GM23248 (cell line): Measurements from ENCODE around the gene PRXL2A. TPM values are rescaled to one million over a fixed set of nuclear protein-coding genes. Genes with fewer than 3 reads are reported as not detected.

Source experiments
- DNase-seq: peaks from one replicate; pipeline ENCODE4 v3.0.0-alpha.2; 2015
- H2AFZ ChIP-seq: fragments of 200-600 bp; sonication (generic); 2 replicates; pipeline ENCODE4 v1.6.1; 2016; ENCODE audit warnings: antibody characterized with exemption
- H3F3A ChIP-seq: fragments of 200-600 bp; sonication (generic); 2 replicates; pipeline ENCODE4 v1.6.1; 2016; ENCODE audit warnings: mild to moderate bottlenecking, antibody characterized with exemption, mixed run types; ENCODE audit not compliant: insufficient read depth
- H3K27ac ChIP-seq: fragments of 200-600 bp; sonication (generic); 2 replicates; pipeline ENCODE4 v1.5.1; 2016; ENCODE audit warnings: mild to moderate bottlenecking
- H3K27me3 ChIP-seq: fragments of 200-600 bp; sonication (generic); replicated peaks from 2 replicates; pipeline ENCODE4 v1.6.1; 2016; ENCODE audit warnings: mild to moderate bottlenecking; ENCODE audit not compliant: insufficient read depth
- H3K36me3 ChIP-seq: fragments of 200-600 bp; sonication (generic); 2 replicates; pipeline ENCODE4 v1.6.1; 2016; ENCODE audit warnings: low read depth, mild to moderate bottlenecking
- H3K4me1 ChIP-seq: fragments of 200-600 bp; sonication (generic); 2 replicates; pipeline ENCODE4 v1.6.1; 2016; ENCODE audit warnings: mild to moderate bottlenecking; ENCODE audit not compliant: insufficient read depth
- H3K4me2 ChIP-seq: fragments of 200-600 bp; sonication (generic); one replicate; pipeline ENCODE4 v1.6.1; 2016; ENCODE audit warnings: mild to moderate bottlenecking; ENCODE audit not compliant: unreplicated experiment
- H3K4me3 ChIP-seq: fragments of 200-600 bp; sonication (generic); 2 replicates; pipeline ENCODE4 v1.5.1; 2016; ENCODE audit warnings: mild to moderate bottlenecking
- H3K79me2 ChIP-seq: fragments of 200-600 bp; sonication (generic); 2 replicates; pipeline ENCODE4 v1.6.1; 2016; ENCODE audit warnings: mild to moderate bottlenecking; ENCODE audit not compliant: insufficient read depth
- H3K9ac ChIP-seq: fragments of 200-600 bp; sonication (generic); 2 replicates; pipeline ENCODE4 v1.6.1; 2016; ENCODE audit warnings: mild to moderate bottlenecking
- H3K9me2 ChIP-seq: fragments of 200-600 bp; sonication (generic); 2 replicates; pipeline ENCODE4 v1.6.1; 2016; ENCODE audit warnings: mixed run types, mild to moderate bottlenecking, moderate library complexity; ENCODE audit not compliant: insufficient read depth
- H3K9me3 ChIP-seq: fragments of 200-600 bp; sonication (generic); one replicate; pipeline ENCODE4 v1.6.1; 2017; ENCODE audit warnings: low read depth
- H4K20me1 ChIP-seq: fragments of 200-600 bp; sonication (generic); 2 replicates; pipeline ENCODE4 v1.6.0; 2016; ENCODE audit not compliant: insufficient read depth
- EZH2 ChIP-seq: fragments of 200-600 bp; sonication (generic); IDR thresholded peaks from 2 replicates; pipeline ENCODE4 v1.6.1; 2018; ENCODE audit warnings: antibody characterized with exemption, mild to moderate bottlenecking; ENCODE audit not compliant: insufficient read depth, poor library complexity, severe bottlenecking
- EZH2phosphoT487 ChIP-seq: fragments of 200-600 bp; sonication (generic); IDR thresholded peaks from 2 replicates; pipeline ENCODE4 v1.6.1; 2018; ENCODE audit warnings: antibody characterized with exemption, moderate library complexity, mild to moderate bottlenecking, low read depth; ENCODE audit not compliant: insufficient read depth
- whole genome bisulfite sequencing, 2 experiments: methylation state at CpG; one replicate each; pipeline ENCODE4 v1.1.6; 2015 to 2017; ENCODE audit warnings: low lambda C conversion rate in 2 of 2, low coverage in 1 of 2; ENCODE audit errors: missing lambda C conversion rate in 2 of 2; 5-methylcytosine and 5-hydroxymethylcytosine counted together
- in situ Hi-C: fragments of 300-500 bp; cut with MboI; formaldehyde crosslinking; loops from 2 replicates; pipeline ENCODE4 v1.15.0; 2020
- polyA plus RNA-seq: library from polyadenylated mRNA; unstranded; fragments of >200 nt; fragmentation: Nextera tagmentation; extraction: Ambion mirVana; gene quantifications from 2 replicates; pipeline ENCODE4 v1.2.1, GENCODE V29; 2016
- total RNA-seq: library from RNA; depleted of rRNA; stranded (reverse); fragments of >200 nt; shearing (Covaris generic); gene quantifications from 2 replicates; pipeline ENCODE4 v1.2.3, GENCODE V29; 2014

Gene PRXL2A
- total and polyA plus RNA-seq, 2 experiments from 2014 or later = 0.15 TPM; not detected in 1

DNA sequence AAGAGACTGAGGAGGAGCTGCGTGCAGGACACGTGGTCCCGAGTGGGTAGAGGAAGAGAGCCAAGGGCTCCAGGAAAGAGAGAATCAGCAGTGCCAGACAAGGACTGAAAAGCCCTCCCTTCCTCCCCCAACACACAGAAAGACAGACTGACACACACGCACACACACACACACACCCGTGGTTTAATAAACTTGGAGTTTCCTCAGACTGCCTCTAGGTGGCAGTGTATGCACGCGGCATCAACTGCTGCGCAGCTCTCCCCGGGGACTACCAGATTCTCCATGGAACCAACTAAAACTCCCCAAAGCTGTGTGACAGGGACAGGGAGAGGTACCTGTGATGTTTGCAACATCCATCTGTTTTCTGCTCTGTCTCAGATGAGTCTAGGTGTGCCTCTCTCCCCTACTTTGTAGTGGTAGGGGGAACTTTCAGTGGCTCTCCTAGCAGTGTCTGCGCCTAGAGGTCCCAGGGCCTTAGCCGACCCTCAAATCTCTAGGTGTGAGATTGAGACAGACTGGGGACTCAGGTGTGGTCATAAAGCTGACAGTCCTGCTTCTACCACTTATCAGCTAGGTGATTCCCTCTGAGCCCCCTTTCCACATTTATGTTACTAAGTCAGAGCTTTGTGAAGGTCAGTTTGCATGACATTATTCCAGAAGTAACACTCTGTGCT is 36.4 kb downstream of the PRXL2A start:
- Histone ChIP-seq H3K9me2 (no peaks in the 10 kb centered on the region), H3K79me2 (no peaks in the 10 kb centered on the region), H4K20me1 (no peaks in the 10 kb centered on the region), H3K9me3 (no peaks in the 10 kb centered on the region), H3K4me2 (no peak overlapping the region), H3K4me3 (no peak overlapping the region), H3F3A (no peaks in the 10 kb centered on the region), H3K36me3 (no peaks in the 10 kb centered on the region), H3K9ac (no peak overlapping the region), H3K27ac (no peak overlapping the region), H3K4me1 (no peaks in the 10 kb centered on the region), H3K27me3 (no peaks in the 10 kb centered on the region), H2AFZ (no peak overlapping the region)
- TF ChIP-seq EZH2phosphoT487 = no peak
- TF ChIP-seq EZH2 = no peak
- in situ Hi-C loops = loop anchor here (5.0 to 25.0 kb wide), 2 partner anchors 58 to 468 kb away; no protein-coding TSS in a partner anchor
- WGBS, 2 experiments = 13 to 15% methylated on average over 11 of the region's 11 CpGs
- DNase-seq = peak; percentile 80

DNA sequence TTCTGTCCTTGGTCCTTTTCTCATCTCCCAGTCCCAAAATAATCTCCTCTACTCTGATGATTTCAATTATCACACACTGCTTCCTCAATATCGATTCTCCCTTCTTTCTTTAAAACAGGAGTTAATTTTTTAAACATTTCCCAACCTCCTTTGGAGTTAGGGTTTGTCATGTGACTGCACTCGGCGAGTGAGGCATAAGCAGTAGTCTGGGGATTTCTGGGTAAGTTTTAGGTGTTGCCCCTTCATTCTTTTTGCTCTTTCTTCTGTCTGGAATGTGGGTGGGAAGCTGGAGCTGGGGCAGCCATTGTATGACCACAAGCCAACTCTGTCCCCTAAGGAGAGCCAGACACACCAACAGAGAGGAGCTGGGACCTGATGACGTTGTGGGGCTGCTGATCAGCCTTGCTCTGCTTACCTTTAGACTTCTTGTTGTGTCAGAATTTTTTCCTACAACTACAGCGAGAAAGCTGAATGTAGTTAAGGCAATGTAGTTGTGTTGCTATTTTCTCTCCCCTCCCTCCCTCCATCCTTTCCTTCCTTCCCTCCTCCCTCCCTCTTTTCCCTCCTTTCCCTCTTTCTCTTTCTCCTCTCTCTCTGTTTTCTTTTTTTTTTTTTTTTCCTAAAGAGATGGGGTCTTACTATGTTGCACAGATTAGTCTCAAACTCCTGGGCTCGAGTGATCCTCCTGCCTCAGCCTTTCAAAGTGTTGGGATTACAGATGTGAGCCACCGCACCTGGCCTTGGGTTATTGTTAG is 39.3 kb downstream of the PRXL2A start:
- no peak overlapping the region for H2AFZ ChIP-seq
- WGBS, 2 experiments = 61 to 65% methylated on average over 7 of the region's 7 CpGs
- H3K4me1 ChIP-seq = no peaks in the 10 kb centered on the region
- no peaks in the 10 kb centered on the region for H3K27me3 ChIP-seq
- H3K9me3 ChIP-seq = no peaks in the 10 kb centered on the region
- TF ChIP-seq EZH2 = no peak
- TF ChIP-seq EZH2phosphoT487 = no peak
- H3K9me2 ChIP-seq = no peaks in the 10 kb centered on the region
- no peaks in the 10 kb centered on the region for H3K79me2 ChIP-seq
- H3K4me2 ChIP-seq = no peak overlapping the region
- no peaks in the 10 kb centered on the region for H4K20me1 ChIP-seq
- H3K36me3 ChIP-seq = no peaks in the 10 kb centered on the region
- no peak overlapping the region for H3K27ac ChIP-seq
- H3K4me3 ChIP-seq = no peak overlapping the region
- no peak for DNase-seq
- no peak overlapping the region for H3K9ac ChIP-seq
- 0 out of 2 replicates have a peak, but pooled peaks cover 6% of the 10 kb centered on the region for H3F3A ChIP-seq
- in situ Hi-C loops = loop anchor here (5.0 to 25.0 kb wide), 2 partner anchors 55 to 465 kb away; no protein-coding TSS in a partner anchor

DNA sequence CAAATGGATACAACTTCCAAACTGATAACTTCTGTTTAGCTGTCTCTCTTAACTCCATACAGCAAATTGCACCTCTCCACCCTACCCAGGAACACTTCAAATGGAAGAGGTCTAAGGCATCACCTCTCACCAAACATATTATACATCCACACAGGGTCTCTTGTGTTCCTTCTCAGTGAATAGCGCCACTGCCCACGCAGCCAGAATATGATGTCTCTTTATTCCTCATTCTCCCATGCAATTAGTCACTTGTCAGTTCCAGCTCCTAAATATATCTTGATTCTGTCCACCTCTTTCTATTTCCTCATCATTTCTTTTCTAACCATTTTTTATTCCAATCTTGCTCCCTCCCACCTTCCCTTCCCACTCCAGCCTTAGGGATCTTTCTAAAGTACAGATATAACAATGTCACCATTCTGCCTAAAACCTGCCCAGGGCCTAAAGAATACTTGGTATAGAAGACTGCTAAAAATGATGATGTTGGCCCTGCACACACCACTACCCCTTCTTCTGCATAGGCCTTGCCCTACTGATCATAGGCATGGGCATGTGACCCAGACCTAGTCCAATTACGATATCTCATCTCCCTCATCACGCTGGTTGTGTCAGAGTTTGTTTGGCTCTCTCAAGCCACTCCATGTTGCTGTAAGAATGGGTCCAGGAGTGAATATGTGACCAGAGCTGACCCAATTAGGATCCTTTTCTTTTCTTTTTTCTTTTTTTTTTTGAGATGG is 40.0 kb downstream of the PRXL2A start:
- Histone ChIP-seq H3K9me3 (no peaks in the 10 kb centered on the region), H3K4me3 (no peak overlapping the region), H3K4me1 (no peaks in the 10 kb centered on the region), H3K27ac (no peak overlapping the region), H3K4me2 (no peak overlapping the region), H3K79me2 (no peaks in the 10 kb centered on the region), H3K9me2 (no peaks in the 10 kb centered on the region), H3K36me3 (no peaks in the 10 kb centered on the region), H3K9ac (no peak overlapping the region), H2AFZ (no peak overlapping the region), H3F3A (0 out of 2 replicates have a peak, but pooled peaks cover 10% of the 10 kb centered on the region), H4K20me1 (no peaks in the 10 kb centered on the region), H3K27me3 (no peaks in the 10 kb centered on the region)
- TF ChIP-seq EZH2 (no peak), EZH2phosphoT487 (no peak)
- in situ Hi-C loops = loop anchor here (5.0 to 25.0 kb wide), 2 partner anchors 54 to 464 kb away; no protein-coding TSS in a partner anchor
- 94 to 96% methylated on average over 4 of the region's 4 CpGs for WGBS, 2 experiments
- no peak for DNase-seq

DNA sequence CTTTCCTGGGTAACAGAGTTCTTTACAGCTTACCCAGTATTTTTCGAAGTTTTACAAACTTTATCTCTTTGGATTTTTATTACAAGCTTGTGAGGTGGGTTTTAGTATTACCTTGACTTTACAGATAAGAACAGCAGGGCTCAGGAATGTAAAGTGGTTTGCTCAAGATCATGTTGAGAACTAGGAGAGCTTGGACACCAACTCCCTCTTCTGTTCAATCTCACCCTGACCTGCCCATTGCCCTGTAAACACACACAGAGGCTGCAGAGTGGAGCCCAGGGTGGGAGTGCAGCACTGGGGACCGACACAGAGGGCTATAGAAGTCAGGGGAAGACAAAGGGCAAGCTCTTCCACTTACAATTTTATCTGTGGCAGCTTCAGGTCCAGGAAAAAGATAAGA is 41.2 kb downstream of the PRXL2A start:
- H2AFZ ChIP-seq = no peak overlapping the region
- in situ Hi-C loops = loop anchor here (5.0 to 25.0 kb wide), 2 partner anchors 53 to 463 kb away; no protein-coding TSS in a partner anchor
- H4K20me1 ChIP-seq = no peaks in the 10 kb centered on the region
- TF ChIP-seq EZH2 = no peak
- TF ChIP-seq EZH2phosphoT487 = no peak
- H3K4me1 ChIP-seq = no peaks in the 10 kb centered on the region
- H3K9me3 ChIP-seq = no peaks in the 10 kb centered on the region
- no peak overlapping the region for H3K9ac ChIP-seq
- no peaks in the 10 kb centered on the region for H3K27me3 ChIP-seq
- no peak overlapping the region for H3K4me2 ChIP-seq
- no peak for DNase-seq
- no peak overlapping the region for H3K4me3 ChIP-seq
- no peaks in the 10 kb centered on the region for H3K36me3 ChIP-seq
- no peaks in the 10 kb centered on the region for H3K79me2 ChIP-seq
- 0 out of 2 replicates have a peak, but pooled peaks cover 11% of the 10 kb centered on the region for H3F3A ChIP-seq
- no peak overlapping the region for H3K27ac ChIP-seq
- WGBS, 2 experiments = 78 to 86% methylated on average over 2 of the region's 2 CpGs
- no peaks in the 10 kb centered on the region for H3K9me2 ChIP-seq
